Measurements from ENCODE around the gene TEN1.

Gene TEN1

GRCh38 chr17:75995385-75995925 is 16.4 kb downstream of the TEN1 start:
- ChIA-PET POLR2A (interaction anchor here (0.5 to 2.1 kb wide), 4 partner anchors 12 to 140 kb away, joined by 3 to 7 read pairs (median 6); partner anchors contain the start of genes FBF1, MRPL38 and WBP2), CTCF (interaction anchor here (0.6 to 8.1 kb wide), 6 partner anchors 10 to 165 kb away, joined by 3 to 45 read pairs (median 3); no protein-coding TSS in a partner anchor)
- Histone ChIP-seq H3K9me3 (ENCODE audit: control insufficient read depth, insufficient read depth, low read depth, low read length) (no peaks in the 10 kb centered on the region), H3K36me3 (ENCODE audit: control insufficient read depth in 2 of 2, insufficient read depth in 1 of 2, low read length in 2 of 2) (peaks cover 2 to 7% of the 10 kb centered on the region in 2 experiments; a peak in 2 of 3 replicates), H3K27ac (ENCODE audit: extremely low read depth, low read depth, low read length) (no peak overlapping the region), H3K4me3 (ENCODE audit: low read depth, low read length) (no peak overlapping the region), H3K4me1 (ENCODE audit: control insufficient read depth, insufficient read depth, low read length) (no peaks in the 10 kb centered on the region)
- no peak for TF ChIP-seq ZNF138 (tag by site-specific recombination; IDR thresholded peaks at IDR 0.05; ENCODE audit: borderline replicate concordance)
- 0 out of 2 replicates have a peak, but pooled peaks have one; percentile 35 for TF ChIP-seq SCRT2 (tag by site-specific recombination; IDR thresholded peaks at IDR 0.05)
- no peak for TF ChIP-seq ZNF354C (tag by site-specific recombination; IDR thresholded peaks at IDR 0.05; ENCODE audit: borderline replicate concordance, low read depth)

- Histone ChIP-seq H3K9me3 (ENCODE audit: control insufficient read depth, insufficient read depth, low read depth, low read length) (no peaks in the 10 kb centered on the region), H3K4me1 (ENCODE audit: control insufficient read depth, insufficient read depth, low read length) (no peaks in the 10 kb centered on the region), H3K4me3 (ENCODE audit: low read depth, low read length) (no peak overlapping the region), H3K36me3 (ENCODE audit: control insufficient read depth in 2 of 2, insufficient read depth in 1 of 2, low read length in 2 of 2) (peaks cover 0 to 2% of the 10 kb centered on the region in 2 experiments; a peak in 2 of 3 replicates), H3K27ac (ENCODE audit: extremely low read depth, low read depth, low read length) (no peak overlapping the region)
- POLR2A ChIA-PET, result interaction anchor here (0.7 to 2.1 kb wide), 8 partner anchors 13 to 248 kb away, joined by 3 to 7 read pairs (median 3); partner anchors contain the start of genes ACOX1, FBF1, MRPL38 and TEN1
- TF ChIP-seq, protein P1, sequence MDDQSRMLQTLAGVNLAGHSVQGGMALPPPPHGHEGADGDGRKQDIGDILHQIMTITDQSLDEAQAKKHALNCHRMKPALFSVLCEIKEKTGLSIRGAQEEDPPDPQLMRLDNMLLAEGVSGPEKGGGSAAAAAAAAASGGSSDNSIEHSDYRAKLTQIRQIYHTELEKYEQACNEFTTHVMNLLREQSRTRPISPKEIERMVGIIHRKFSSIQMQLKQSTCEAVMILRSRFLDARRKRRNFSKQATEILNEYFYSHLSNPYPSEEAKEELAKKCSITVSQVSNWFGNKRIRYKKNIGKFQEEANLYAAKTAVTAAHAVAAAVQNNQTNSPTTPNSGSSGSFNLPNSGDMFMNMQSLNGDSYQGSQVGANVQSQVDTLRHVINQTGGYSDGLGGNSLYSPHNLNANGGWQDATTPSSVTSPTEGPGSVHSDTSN (CRISPR knock-in tag; IDR thresholded peaks at IDR 0.05), result no peak
- TF ChIP-seq SCRT1 (tag by site-specific recombination; IDR thresholded peaks at IDR 0.05; ENCODE audit: borderline replicate concordance) (peak; percentile 49; the same call in 1 of the 2 replicates), PRDM1 (tag by site-specific recombination; IDR thresholded peaks at IDR 0.05) (peak; percentile 91), ZBTB17 (tag by site-specific recombination; IDR thresholded peaks at IDR 0.05) (peak; percentile 94), PRDM10 (tag by site-specific recombination; IDR thresholded peaks at IDR 0.05) (peak; percentile 99), ZNF76 (tag by site-specific recombination; IDR thresholded peaks at IDR 0.05; ENCODE audit: borderline replicate concordance, low read depth) (no peak), ZFHX2 (tag by site-specific recombination; conservative IDR thresholded peaks at IDR 0.05) (peak; percentile 62), EGR2 (tag by site-specific recombination; IDR thresholded peaks at IDR 0.05; ENCODE audit: low read depth) (peak; percentile 41; the same call in 1 of the 2 replicates), ZNF366 (tag by site-specific recombination; conservative IDR thresholded peaks at IDR 0.05) (0 out of 2 replicates have a peak, but pooled peaks have one; percentile 36), ZNF600 (tag by site-specific recombination; IDR thresholded peaks at IDR 0.05) (0 out of 2 replicates have a peak, but pooled peaks have one; percentile 29), SCRT2 (tag by site-specific recombination; IDR thresholded peaks at IDR 0.05) (peak; percentile 84), GLI2 (tag by site-specific recombination; IDR thresholded peaks at IDR 0.05; ENCODE audit: borderline replicate concordance, low read depth) (no peak), KLF9 (tag by site-specific recombination; IDR thresholded peaks at IDR 0.05; ENCODE audit: low read depth) (peak; percentile 72), KLF8 (tag by site-specific recombination; IDR thresholded peaks at IDR 0.05) (no peak)
- TF ChIP-seq, protein P2, sequence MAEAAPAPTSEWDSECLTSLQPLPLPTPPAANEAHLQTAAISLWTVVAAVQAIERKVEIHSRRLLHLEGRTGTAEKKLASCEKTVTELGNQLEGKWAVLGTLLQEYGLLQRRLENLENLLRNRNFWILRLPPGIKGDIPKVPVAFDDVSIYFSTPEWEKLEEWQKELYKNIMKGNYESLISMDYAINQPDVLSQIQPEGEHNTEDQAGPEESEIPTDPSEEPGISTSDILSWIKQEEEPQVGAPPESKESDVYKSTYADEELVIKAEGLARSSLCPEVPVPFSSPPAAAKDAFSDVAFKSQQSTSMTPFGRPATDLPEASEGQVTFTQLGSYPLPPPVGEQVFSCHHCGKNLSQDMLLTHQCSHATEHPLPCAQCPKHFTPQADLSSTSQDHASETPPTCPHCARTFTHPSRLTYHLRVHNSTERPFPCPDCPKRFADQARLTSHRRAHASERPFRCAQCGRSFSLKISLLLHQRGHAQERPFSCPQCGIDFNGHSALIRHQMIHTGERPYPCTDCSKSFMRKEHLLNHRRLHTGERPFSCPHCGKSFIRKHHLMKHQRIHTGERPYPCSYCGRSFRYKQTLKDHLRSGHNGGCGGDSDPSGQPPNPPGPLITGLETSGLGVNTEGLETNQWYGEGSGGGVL (tag by site-specific recombination; IDR thresholded peaks at IDR 0.05), result peak; percentile 7; the same call in 1 of the 2 replicates
- CTCF ChIA-PET, result interaction anchor here (0.6 to 12.1 kb wide), 9 partner anchors 9 to 229 kb away, joined by 3 to 224 read pairs (median 11); partner anchors contain the start of gene MRPL38
These were observed 17.9 kb downstream of the TEN1 start for GRCh38 chr17:75996665-75997590.
